GM18511 (cell line): Measurements from ENCODE around the gene GMCL2.

Experiments
- ATAC-seq: cut with Tn5 transposase; IDR thresholded peaks from one replicate; pipeline ENCODE4 v1.9.1; 2021; ENCODE audit warnings: mild to moderate bottlenecking, moderate library complexity; ENCODE audit not compliant: unreplicated experiment

GMCL2 gene

DNA sequence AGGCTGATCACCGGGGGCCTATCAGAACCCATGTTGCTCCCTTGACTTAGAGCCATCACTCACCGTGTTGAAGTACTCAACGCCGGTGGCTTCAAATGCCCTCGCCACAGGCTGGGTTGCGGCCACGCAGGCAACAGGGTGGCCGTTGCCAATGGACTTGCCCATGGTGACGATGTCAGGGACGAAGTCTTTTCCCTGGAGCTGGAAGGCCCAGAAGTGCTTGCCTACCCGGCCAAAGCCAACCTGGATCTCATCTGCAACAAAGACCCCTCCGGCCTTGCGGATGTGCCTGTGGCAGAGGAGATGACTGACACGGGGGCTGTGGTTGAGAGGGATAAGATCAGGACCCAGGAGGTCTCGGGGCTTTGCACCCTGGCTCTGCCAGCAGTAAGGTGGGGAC is 35.1 kb upstream of the GMCL2 start:
- ATAC-seq = no peak

DNA sequence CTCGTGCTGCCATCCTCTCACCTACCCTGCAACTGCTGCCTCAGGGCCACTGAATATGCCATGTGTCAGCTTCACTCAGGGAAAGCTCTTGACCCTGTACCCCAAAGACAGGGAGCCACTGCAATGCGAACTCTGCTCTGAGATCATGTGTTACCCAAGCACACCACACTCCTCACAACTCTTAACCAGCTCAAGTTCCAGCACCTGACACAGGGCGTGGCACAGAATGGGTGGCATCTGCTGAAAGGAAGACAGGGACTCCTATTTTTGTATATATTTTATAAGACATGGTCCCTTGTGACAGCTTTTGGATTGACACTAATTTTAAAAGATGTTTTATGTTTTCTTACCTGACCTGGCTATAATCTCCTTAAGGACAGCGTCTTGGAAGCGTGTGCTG is 34.7 kb upstream of the GMCL2 start:
- no peak for ATAC-seq

- ATAC-seq = no peak
Measured at GRCh38 chr5:178221282-178221681, 34.1 kb upstream of the GMCL2 start.

DNA sequence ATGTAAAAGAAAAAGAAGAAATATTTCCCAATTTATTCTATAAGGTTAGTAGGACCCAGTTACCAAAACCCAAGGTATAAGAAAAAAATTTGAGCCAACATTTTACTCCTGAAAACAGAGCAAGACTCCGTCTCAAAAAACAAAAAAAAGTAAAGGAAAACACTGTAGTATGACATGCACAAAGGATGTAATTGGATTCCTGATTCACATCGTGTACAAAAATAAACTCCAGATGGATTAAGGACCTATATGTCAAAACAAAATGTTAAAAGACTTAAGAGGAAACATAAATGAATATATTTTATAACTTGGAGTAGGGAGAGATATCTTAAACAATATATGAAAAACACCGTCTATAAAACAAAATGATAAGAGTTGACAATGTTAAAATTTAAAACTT is 31.7 kb upstream of the GMCL2 start:
- no peak for ATAC-seq

- ATAC-seq = no peak
Measured at GRCh38 chr5:178218237-178218776, 31.1 kb upstream of the GMCL2 start.

GRCh38 chr5:178216779-178217178 is 29.6 kb upstream of the GMCL2 start:
- ATAC-seq = no peak

- ATAC-seq = no peak
Measured at GRCh38 chr5:178216088-178216534, 28.9 kb upstream of the GMCL2 start.

DNA sequence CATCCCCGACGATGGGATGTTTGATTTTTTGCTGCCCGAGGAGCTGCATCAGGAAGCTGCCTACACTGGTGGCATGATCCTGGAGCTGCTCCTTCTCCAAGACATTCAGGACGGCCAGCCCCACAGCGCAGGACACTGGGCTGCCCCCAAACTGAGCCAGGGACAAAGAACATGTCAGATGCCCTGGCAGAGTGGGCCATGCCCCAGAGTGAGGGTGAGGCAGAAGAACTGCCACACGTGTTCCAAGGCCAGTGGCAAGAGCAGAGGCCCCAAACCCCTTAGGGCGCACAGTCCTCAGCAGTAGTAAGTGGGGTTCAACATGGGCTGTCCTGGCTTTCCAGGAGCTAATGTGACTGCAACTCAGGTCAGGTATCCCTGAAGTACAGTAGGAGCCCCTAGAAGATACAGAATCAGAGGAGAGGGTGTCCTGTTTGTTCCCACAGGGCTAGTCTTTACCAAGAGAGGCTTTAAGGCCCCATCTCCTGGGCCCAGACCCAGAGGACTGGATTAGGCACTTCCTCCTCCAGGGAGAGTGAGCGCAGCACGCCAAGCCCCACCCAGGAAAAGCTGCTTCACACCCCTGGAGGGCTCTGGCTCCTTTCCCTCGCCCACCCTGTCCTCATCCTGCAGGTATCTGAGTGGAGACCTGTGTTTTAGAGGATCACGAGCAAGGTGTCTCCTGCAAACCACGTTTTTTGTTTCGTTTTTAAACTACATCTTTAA is 28.3 kb upstream of the GMCL2 start:
- no peak for ATAC-seq

GRCh38 chr5:178214160-178214803 is 27.1 kb upstream of the GMCL2 start:
- ATAC-seq = no peak

GRCh38 chr5:178213748-178214151 is 26.6 kb upstream of the GMCL2 start:
- ATAC-seq = no peak

DNA sequence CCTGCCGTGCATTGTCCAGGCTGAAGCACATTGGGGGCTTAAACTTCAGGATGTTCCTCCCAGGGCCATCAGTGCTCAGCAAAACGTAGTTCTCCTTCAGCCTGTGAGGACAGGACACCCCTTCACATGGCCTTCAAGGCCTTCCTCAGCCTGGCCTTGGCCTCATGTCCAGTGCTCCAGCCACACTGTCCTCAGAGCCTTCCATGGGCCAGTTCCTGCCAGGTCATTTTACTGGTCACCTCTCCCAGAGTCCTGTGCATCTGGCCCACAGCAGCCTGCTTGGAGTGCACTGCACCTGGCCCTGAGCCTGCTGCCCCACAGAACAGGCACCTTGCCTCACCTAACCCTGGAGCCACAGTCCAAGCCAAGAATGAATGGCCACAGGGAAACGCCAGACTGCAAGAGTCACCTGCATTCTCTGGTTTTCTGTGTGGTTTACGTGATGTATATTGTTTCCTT is 25.9 kb upstream of the GMCL2 start:
- ATAC-seq = no peak

- no peak for ATAC-seq
Measured at GRCh38 chr5:178212241-178213002, 25.3 kb upstream of the GMCL2 start.

DNA sequence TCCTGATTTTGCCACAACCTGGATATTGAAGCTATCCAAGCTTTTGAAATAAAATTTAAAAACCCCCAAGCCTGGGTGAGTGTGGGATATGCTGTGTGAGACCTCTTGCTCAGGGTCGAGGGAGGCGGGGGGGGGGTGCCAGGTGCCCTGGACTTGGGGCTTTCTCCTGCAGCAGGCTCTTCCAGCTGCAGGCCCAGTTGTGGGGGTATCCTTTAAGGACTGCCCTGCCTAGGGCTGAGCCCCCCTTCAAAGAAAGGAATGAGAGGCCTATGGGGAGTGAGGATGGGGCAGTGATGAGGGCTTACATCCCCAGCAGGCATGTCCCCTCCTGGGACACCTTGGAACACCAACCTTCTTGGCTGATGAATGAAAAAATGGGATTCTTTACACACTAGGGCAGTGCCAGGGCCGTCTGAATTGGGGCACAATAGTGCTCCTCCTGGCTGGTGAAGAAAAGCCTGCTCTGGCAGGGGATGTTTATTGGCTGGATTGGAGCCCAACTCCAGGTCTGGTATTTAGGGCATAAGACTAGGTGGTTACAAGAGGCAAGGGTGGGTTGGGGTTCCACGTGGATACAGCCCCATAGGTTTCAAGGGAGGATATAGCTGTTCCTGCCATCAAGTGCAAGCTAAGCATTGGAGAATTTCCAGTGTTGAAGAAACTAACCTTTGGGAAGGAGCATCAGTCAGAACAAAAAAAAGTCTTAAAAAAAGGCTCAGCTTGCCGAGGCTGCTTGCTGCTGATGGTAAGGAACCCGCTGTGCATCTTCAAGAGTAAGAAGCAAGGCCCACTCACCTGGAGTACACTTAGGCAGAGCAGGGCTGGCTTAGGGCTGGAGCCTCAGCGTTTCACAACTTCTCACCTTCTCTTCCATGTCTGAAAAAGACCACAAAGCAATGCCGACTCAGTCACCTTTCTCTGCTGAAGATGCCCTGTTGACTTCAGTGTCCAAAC is 24.2 kb upstream of the GMCL2 start:
- ATAC-seq = no peak

GRCh38 chr5:178210686-178211085 is 23.5 kb upstream of the GMCL2 start:
- ATAC-seq = no peak

- ATAC-seq = no peak
Measured at GRCh38 chr5:178210073-178210535, 22.9 kb upstream of the GMCL2 start.

DNA sequence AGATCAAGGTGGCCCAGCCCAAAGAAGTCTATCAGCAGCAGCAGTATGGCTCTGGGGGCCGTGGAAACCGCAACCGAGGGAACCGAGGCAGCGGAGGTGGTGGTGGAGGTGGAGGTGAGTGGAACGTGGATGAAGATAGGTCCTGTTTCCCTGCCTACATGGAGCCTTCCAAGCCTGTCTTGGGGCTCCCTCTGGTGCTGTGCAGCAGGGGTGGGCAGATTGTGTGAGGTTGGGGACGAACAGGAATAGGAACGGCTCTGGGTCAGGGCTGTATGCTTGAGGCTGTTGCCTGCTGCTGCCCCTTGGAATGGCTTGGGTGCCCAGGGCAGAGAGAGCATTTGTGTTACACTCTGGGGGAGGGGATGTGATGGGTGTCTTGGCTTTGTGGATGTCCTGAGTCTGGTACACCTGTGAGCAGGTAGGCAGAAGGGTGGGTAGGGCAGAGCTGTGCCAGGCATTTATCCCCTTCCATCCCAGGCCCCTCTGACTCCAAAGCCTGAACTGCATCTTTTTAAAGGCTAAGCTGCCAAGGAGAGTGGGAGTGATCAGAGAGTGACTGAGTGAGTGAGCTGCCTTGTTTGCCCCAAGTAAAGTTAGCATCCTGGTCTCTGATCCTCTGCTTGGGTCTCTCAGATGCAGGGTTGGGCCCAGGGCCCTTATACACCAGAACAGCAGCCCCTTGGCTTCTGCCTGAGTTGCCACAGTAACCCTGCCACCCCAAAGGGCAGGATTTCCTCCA is 22.3 kb upstream of the GMCL2 start:
- no peak for ATAC-seq

GRCh38 chr5:178208540-178209227 is 21.5 kb upstream of the GMCL2 start:
- ATAC-seq = no peak

- ATAC-seq = no peak
Measured at GRCh38 chr5:178207917-178208280, 20.7 kb upstream of the GMCL2 start.
